Calu3 (cell line): ENCODE data around the gene TRIOBP. TPM values are rescaled to one million over a fixed set of nuclear protein-coding genes. Genes with fewer than 3 reads are reported as not detected.
A peak's percentile ranks its signal among the peaks of the same experiment; 100 is the strongest.

Experiments
- BruUV-seq: library from RNA; stranded (reverse); fragments of 400-500 nt; replicated peaks from 2 replicates; lab custom pipeline; 2021; lab: Mats Ljungman, UMichigan
- CTCF ChIA-PET: fragments of 300-600 bp; sonication (Branson Sonifier 250); formaldehyde crosslinking; loops from one replicate; lab custom pipeline; 2022; ENCODE audit warnings: antibody characterized with exemption; lab: Charles Lee
- DNase-seq: peaks from one replicate; pipeline ENCODE4 v3.0.0; 2022
- H3K27ac Mint-ChIP-seq: one replicate; pipeline ENCODE4 v1.8.0; 2022; ENCODE audit warnings: mixed read lengths; ENCODE audit not compliant: unreplicated experiment
- H3K27me3 Mint-ChIP-seq: one replicate; pipeline ENCODE4 v1.8.0; 2022; ENCODE audit warnings: mixed read lengths; ENCODE audit not compliant: unreplicated experiment
- H3K36me3 Mint-ChIP-seq: one replicate; pipeline ENCODE4 v1.8.0; 2022; ENCODE audit warnings: mild to moderate bottlenecking, moderate library complexity, mixed read lengths; ENCODE audit not compliant: insufficient read depth, unreplicated experiment
- H3K4me1 Mint-ChIP-seq: one replicate; pipeline ENCODE4 v1.8.0; 2022; ENCODE audit warnings: mild to moderate bottlenecking, low read depth, mixed read lengths; ENCODE audit not compliant: unreplicated experiment
- H3K4me3 Mint-ChIP-seq: one replicate; pipeline ENCODE4 v1.8.0; 2022; ENCODE audit warnings: mild to moderate bottlenecking, low read depth, moderate library complexity, mixed read lengths; ENCODE audit not compliant: unreplicated experiment
- H3K9me3 Mint-ChIP-seq: one replicate; pipeline ENCODE4 v1.8.0; 2022; ENCODE audit warnings: low read depth, mixed read lengths; ENCODE audit not compliant: unreplicated experiment
- CTCF ChIP-seq: fragments of 200-600 bp; IDR thresholded peaks from one replicate; pipeline ENCODE4 v1.8.0; 2022; ENCODE audit warnings: antibody characterized with exemption; ENCODE audit not compliant: unreplicated experiment
- intact Hi-C: fragments of 100-400 bp; cut with micrococcal nuclease; formaldehyde crosslinking; loops from one replicate; pipeline ENCODE4 v1.10.0; 2022; ENCODE audit not compliant: unreplicated experiment
- total RNA-seq: library from RNA; stranded (reverse); gene quantifications from 2 replicates; pipeline ENCODE4 v1.2.3, GENCODE V29; 2022

Gene TRIOBP
- total RNA-seq, 1 experiment from 2014 or later, result 85.3 TPM

- Mint-ChIP-seq H3K27ac (peak within 1 kb of the TSS; percentile 45), H3K9me3 (no peaks in the 10 kb centered on the region), H3K4me3 (no peak within 1 kb of the TSS), H3K27me3 (no peaks in the 10 kb centered on the region), H3K4me1 (peaks cover 9% of the 10 kb centered on the region), H3K36me3 (peaks cover 4% of the 10 kb centered on the region)
- TF ChIP-seq CTCF, result no peak
- BruUV-seq, result no TSS peak
- no peak for DNase-seq
- CTCF ChIA-PET, result interaction anchor here (0.6 kb wide), 2 partner anchors 58 to 289 kb away, joined by 3 read pairs; no protein-coding TSS in a partner anchor
- intact Hi-C loops, result no loop called here
Observed at GRCh38 chr22:37823134-37823985, 126.5 kb downstream of the TRIOBP start, which contains the start of gene GALR3. Gene GALR3, plus strand, starts transcription at chr22:37823382. Its CDS starts 25 bp downstream, at chr22:37823407.

GRCh38 chr22:37824674-37825641 is 128.1 kb downstream of the TRIOBP start:
- H3K27me3 Mint-ChIP-seq, result no peaks in the 10 kb centered on the region

More at GRCh38 chr22:37824674-37825641, 128.1 kb downstream of the TRIOBP start:
- Mint-ChIP-seq H3K36me3 (peaks cover 5% of the 10 kb centered on the region), H3K4me3 (no peak overlapping the region), H3K4me1 (peaks cover 9% of the 10 kb centered on the region), H3K27ac (no peak overlapping the region), H3K9me3 (no peaks in the 10 kb centered on the region)
- TF ChIP-seq CTCF, result no peak
- intact Hi-C loops, result no loop called here
- CTCF ChIA-PET, result no interaction called here
- no TSS peak for BruUV-seq
- no peak for DNase-seq

Other genes with a start within 250 kb of the TRIOBP start
- gene MFNG, start 210.7 kb upstream of the TRIOBP start, total RNA-seq, result 19.0 and 22.1 TPM in 2 replicates
- 40.5 and 49.2 TPM in 2 replicates for gene CARD10, start 177.6 kb upstream of the TRIOBP start, total RNA-seq
- 156 and 162 TPM in 2 replicates for gene CDC42EP1, start 136.6 kb upstream of the TRIOBP start, total RNA-seq
- 0.90 and 1.2 TPM in 2 replicates for gene LGALS2, start 117.0 kb upstream of the TRIOBP start, total RNA-seq
- 89.8 and 95.3 TPM in 2 replicates for gene GGA1, start 88.2 kb upstream of the TRIOBP start, total RNA-seq
- gene SH3BP1, start 57.4 kb upstream of the TRIOBP start, total RNA-seq, result 13.0 and 17.6 TPM in 2 replicates
- gene PDXP, start 38.3 kb upstream of the TRIOBP start, total RNA-seq, result 18.4 and 21.4 TPM in 2 replicates
- 61.4 and 72.3 TPM in 2 replicates for gene LGALS1, start 21.4 kb upstream of the TRIOBP start, total RNA-seq
- 23.7 and 26.8 TPM in 2 replicates for gene NOL12, start 10.7 kb upstream of the TRIOBP start, total RNA-seq
- gene GCAT, start 110.9 kb downstream of the TRIOBP start, total RNA-seq, result 22.7 and 29.9 TPM in 2 replicates
- gene GALR3, start 126.3 kb downstream of the TRIOBP start, total RNA-seq, result 0.31 TPM in 1 of 2 replicates, not detected in the other
- gene ANKRD54, start 147.3 kb downstream of the TRIOBP start, total RNA-seq, result 23.9 and 27.1 TPM in 2 replicates
- gene EIF3L, start 152.4 kb downstream of the TRIOBP start, total RNA-seq, result 287 and 402 TPM in 2 replicates
- 60.7 and 69.7 TPM in 2 replicates for gene MICALL1, start 209.2 kb downstream of the TRIOBP start, total RNA-seq